Lower leg skin (tissue), 4 donors: Measurements from ENCODE around the gene ZNF385A. TPM values are rescaled to one million over a fixed set of nuclear protein-coding genes. Genes with fewer than 3 reads are reported as not detected.
A peak's percentile ranks its signal among the peaks of the same experiment; 100 is the strongest.

Experiments
- DNase-seq, 2 donors: peaks; one replicate each; pipeline ENCODE4 v3.0.0-alpha.2; 2019; ENCODE audit warnings: low spot score in 2 of 2
- H3K4me3 ChIP-seq: fragments of 200-600 bp; sonication (generic); 2 replicates; pipeline ENCODE4 v1.5.1; 2017; ENCODE audit warnings: mild to moderate bottlenecking, low read depth; ENCODE audit not compliant: poor library complexity, severe bottlenecking
- CTCF ChIP-seq, 3 donors: fragments of 450-650 bp; IDR thresholded peaks; one replicate each; pipeline ENCODE4 v1.5.1; 2016; ENCODE audit warnings: antibody characterized with exemption in 3 of 3, mild to moderate bottlenecking in 3 of 3, moderate library complexity in 2 of 3
- POLR2A ChIP-seq, 2 donors: fragments of 450-650 bp; IDR thresholded peaks; one replicate each; pipeline ENCODE4 v1.6.1; 2016 to 2017; ENCODE audit warnings: antibody characterized with exemption in 2 of 2, mild to moderate bottlenecking in 1 of 2, moderate library complexity in 1 of 2
- WGBS, 2 donors: methylation state at CpG; one replicate each; pipeline ENCODE4 v1.1.5; 2018; 5-methylcytosine and 5-hydroxymethylcytosine counted together
- intact Hi-C: fragments of 100-400 bp; cut with DNase I; formaldehyde crosslinking; loops from one replicate; pipeline ENCODE4 v1.15.0; 2023; ENCODE audit warnings: low total_unique reads
- total RNA-seq, 4 donors: library from RNA; depleted of rRNA; stranded (reverse); fragments of >200 nt; gene quantifications; one replicate each; pipeline ENCODE4 v1.1.0, GENCODE V29; 2016

ZNF385A gene
- total RNA-seq, 4 donors from 2014 or later: 89.0 to 183 (median 146) TPM

GRCh38 chr12:54394281-54394719 lies 9.8 kb upstream of the ZNF385A start:
- H3K4me3 ChIP-seq: no peak overlapping the region
- TF ChIP-seq CTCF (IDR thresholded peaks at IDR 0.05) (peak in 1 of 3 donors; percentile 60), POLR2A (IDR thresholded peaks at IDR 0.05) (no peak)
- DNase-seq: no peak
- whole genome bisulfite sequencing, 2 donors: 18 to 22% methylated on average over 4 of the region's 4 CpGs
- intact Hi-C loops: no loop called here

- 38 to 51% methylated on average over 3 of the region's 3 CpGs for WGBS, 2 donors
- intact Hi-C loops: no loop called here
- DNase-seq: no peak
- TF ChIP-seq POLR2A (IDR thresholded peaks at IDR 0.05): no peak
- TF ChIP-seq CTCF (IDR thresholded peaks at IDR 0.05): no peak
- H3K4me3 ChIP-seq: no peak overlapping the region
Measured at GRCh38 chr12:54393743-54394142, 9.2 kb upstream of the ZNF385A start.

GRCh38 chr12:54393207-54393609 lies 8.7 kb upstream of the ZNF385A start:
- no peak overlapping the region for H3K4me3 ChIP-seq
- DNase-seq: no peak
- intact Hi-C loops: no loop called here
- no peak for TF ChIP-seq POLR2A (IDR thresholded peaks at IDR 0.05)
- TF ChIP-seq CTCF (IDR thresholded peaks at IDR 0.05): no peak
- 61 to 66% methylated on average over 6 of the region's 6 CpGs for WGBS, 2 donors

- no peak for DNase-seq
- intact Hi-C loops: no loop called here
- WGBS, 2 donors: 53 to 71% methylated on average over 8 of the region's 8 CpGs
- H3K4me3 ChIP-seq: no peak overlapping the region
- TF ChIP-seq POLR2A (IDR thresholded peaks at IDR 0.05): no peak
- no peak for TF ChIP-seq CTCF (IDR thresholded peaks at IDR 0.05)
Measured at GRCh38 chr12:54392485-54393206, 8.1 kb upstream of the ZNF385A start.

- 23 to 32% methylated on average over 38 to 50 of the region's 51 CpGs for WGBS, 2 donors
- TF ChIP-seq CTCF (IDR thresholded peaks at IDR 0.05) (no peak), POLR2A (IDR thresholded peaks at IDR 0.05) (no peak)
- intact Hi-C loops: no loop called here
- peak in 1 of 2 donors; percentile 91 for DNase-seq
- H3K4me3 ChIP-seq: peak overlapping the region; percentile 46
Measured at GRCh38 chr12:54390668-54391551, 6.4 kb upstream of the ZNF385A start.
